ENCODE results near the gene TMTC4. TPM values are rescaled to one million over a fixed set of nuclear protein-coding genes. Genes with fewer than 3 reads are reported as not detected.

The TMTC4 gene
- total RNA-seq, 1 experiment from 2014 or later, result 17.8 TPM

DNA sequence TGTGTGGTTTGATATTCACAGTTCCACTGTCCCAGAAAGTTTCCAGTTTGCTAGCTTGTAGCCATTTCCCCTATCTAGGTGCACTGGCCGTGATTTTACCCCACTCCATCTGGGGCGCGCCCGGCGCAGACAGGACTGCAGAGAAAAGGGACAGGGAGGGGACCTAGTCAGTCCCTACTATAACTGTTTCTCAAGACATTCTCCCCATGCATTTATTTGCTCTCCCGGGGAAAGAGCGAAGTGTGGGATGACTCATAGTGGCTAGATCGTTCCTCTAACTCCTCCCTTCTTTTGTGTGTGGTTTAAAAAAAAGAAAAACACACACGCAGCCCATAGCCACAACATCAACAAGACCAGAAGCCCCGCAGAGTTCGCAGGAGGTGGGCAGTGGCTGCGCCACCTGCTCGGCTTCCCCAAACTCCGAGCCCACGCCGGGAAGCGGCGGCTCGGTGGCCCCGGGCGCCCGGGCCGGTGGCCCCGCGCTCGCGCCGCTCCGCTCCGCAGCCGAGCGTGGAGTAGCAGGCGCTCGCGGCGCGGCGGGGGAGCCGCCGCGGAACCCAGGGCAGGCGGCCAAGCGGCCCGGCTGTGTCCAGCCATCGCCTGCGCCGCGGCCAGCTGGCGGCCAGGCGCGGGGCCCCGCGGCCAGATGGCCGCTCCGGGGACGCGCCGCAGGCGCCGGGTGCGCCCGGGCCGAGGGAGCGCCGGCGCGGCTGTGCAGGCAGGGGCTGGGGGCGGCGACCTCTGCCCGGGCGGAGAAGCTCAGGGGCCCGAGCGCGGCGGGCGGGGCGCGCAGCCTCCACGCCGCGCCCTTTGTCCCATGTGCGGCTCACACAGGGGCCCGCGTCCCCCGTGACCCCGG, 653 bp downstream of the TMTC4 start:
- in situ Hi-C loops (cut with HindIII; ENCODE audit: low pct_unique_long_range_greater_than_20kb, low sequenced_read_pairs), result no loop called here
- peak; percentile 45 for DNase-seq (ENCODE audit: low read depth, low spot score)

DNA sequence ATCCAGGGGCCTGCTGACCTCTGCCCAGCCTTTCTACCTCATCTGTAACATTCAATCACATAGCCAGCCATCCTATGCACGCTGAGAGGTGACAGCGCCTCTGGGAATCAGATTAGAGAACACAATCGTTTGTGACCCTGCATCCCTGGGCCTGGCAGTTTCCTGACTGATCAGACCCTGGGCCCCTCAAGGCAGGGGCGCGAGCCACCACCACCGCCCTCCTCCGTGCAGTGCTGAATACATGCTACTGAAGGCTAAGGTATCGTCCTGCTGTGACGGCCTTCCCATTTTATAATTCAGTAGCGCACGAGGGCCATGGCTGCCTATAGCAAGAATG, 1.3 kb downstream of the TMTC4 start:
- no peak for DNase-seq (ENCODE audit: low read depth, low spot score)
- in situ Hi-C loops (cut with HindIII; ENCODE audit: low pct_unique_long_range_greater_than_20kb, low sequenced_read_pairs), result no loop called here

DNA sequence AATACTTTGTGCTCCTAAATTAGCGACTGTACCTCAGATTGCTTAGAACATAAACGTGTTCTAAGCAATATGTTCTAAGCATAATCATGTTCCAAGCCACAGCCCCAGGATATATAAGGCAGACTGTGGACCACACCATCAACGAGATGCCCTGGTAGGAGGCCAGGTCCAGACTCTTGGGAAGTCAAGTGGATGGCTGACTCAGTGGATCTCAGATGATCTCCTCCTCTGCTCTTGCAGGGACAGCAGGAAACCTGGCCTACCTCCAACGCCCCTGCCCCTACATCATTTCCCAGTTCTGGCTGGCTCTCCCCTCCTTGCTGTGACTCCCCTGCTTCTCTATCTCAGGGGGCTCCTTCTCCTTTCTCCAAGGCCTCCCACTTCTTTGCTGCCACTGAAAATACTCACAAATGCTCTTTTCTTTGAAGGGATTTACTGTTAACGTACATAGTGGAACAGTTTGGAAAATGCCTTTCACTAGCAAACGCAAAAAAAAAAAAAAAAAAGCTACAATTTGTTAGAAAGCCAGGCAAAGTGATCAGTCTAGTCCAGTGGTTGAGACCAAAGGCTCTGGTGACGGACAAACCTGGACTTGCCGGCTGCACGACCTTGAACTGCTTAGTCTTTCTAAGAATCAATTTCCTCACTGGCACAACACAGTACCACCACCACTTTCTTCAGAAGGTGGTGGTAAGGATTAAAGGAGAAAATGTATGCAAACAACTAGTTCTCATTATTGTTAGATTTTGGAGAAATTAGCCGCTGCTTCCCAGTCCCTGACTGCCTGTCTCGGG, 3.0 kb downstream of the TMTC4 start:
- no peak for DNase-seq (ENCODE audit: low read depth, low spot score)
- in situ Hi-C loops (cut with HindIII; ENCODE audit: low pct_unique_long_range_greater_than_20kb, low sequenced_read_pairs), result no loop called here

DNA sequence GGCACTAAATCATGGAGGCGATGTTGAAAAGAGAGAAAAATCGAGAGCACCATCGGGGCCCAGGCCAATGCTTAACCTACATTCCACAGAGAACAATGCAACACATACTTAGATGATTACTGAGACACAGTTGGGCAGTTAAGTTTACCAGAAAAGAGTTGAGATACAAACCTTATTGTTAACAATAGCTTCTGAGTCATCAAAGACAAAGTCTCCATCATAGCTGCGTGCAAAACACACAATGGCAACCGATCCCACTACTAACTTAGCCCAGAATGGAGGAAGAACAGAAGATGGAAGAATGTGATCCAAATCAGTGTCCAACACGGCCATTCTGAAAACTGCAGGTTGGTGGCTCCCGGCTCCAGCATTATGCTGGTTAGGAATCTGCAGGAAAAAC, 6.2 kb downstream of the TMTC4 start:
- in situ Hi-C loops (cut with HindIII; ENCODE audit: low pct_unique_long_range_greater_than_20kb, low sequenced_read_pairs), result no loop called here
- DNase-seq (ENCODE audit: low read depth, low spot score), result no peak

DNA sequence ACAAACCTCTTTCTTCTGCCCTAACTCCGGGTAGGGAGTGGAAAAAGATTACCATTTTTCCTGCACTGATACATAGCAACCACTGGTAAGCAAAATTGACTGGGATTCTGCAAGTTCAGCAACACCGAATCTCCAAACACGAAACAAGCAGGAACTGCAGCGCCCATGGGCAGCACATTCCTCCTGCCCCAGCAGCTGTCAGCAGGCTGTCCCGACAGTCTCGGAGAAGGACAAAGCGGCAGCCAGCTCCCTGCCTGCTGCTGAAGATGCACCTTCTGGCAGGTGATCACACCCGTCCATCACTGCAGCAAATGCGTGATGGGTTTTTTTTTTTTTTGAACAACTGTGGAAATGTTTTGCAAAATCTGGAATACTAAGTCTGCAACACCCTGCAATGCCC, 6.7 kb downstream of the TMTC4 start:
- DNase-seq (ENCODE audit: low read depth, low spot score), result no peak
- in situ Hi-C loops (cut with HindIII; ENCODE audit: low pct_unique_long_range_greater_than_20kb, low sequenced_read_pairs), result no loop called here

DNA sequence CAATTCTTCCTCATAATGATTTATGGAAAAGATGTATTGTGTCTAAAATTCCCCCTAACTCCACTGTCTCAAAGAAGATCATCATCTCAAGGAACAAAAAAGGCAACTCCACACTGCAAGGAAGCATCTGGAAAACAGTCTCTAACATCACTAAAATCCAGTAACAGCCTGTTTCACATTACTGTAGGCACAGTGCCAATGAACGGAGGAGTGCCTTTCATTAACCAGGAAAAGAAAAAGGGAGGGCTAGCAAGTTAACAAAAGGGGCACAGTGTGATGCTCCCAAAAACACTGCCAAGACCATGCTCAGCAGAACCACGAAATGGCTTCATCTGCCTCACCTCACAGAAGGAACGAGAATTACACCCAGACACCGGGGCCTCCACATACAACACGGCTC, 8.5 kb downstream of the TMTC4 start:
- no peak for DNase-seq (ENCODE audit: low read depth, low spot score)
- in situ Hi-C loops (cut with HindIII; ENCODE audit: low pct_unique_long_range_greater_than_20kb, low sequenced_read_pairs), result no loop called here

DNA sequence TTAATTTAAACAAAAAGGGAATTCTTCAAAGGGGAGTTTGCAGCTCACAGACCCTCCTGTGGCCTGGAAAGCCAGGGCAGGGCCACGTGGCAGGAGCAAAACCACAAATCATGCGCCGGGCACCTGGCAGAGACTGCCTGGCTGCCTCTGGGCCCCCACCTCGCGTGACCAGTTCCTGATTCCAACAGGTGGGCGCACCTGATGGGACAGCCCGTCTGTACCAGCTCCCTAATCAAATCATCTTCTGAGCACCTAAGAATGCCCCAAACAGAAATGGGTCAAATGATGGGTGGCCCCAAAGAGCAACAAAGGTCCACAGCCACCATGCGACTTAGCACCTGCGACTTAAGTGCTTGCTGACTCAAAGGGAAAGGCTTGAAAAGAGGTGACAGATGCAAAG, 9.2 kb downstream of the TMTC4 start:
- DNase-seq (ENCODE audit: low read depth, low spot score), result no peak
- in situ Hi-C loops (cut with HindIII; ENCODE audit: low pct_unique_long_range_greater_than_20kb, low sequenced_read_pairs), result no loop called here

DNA sequence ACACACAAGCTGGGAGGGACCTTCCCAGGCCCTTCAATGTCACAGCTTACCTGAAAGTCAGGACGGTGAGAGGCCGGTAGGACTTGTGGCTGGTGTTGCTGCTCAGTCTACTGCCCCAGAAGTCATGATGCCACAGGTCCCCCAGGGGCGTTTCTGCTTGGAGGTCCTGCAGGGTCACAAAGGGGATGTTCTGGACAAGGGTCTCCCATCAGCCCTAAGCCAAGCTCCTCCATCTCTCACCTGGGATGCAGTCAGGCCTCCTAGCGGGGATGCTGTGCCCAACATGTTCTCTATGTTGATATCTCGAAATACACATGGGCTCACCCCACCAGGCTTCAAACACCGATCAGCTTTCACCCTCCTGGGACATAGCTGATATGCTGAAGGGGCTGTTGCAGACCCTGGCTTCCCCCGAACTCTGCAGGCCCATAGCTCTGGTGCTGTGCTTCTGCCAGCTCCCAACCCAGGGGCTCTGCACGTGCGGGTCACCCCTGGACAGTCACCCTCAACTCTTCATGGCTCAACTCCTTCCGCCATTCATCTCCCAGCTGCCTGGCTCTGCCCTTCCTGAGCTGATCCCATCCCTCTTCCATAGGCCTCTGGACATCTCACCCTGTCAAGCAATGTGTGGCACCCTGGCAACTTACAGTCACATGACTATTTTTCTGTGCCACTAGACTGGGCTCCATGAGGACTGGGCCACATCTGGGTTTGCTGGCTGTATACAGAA, 10.3 kb downstream of the TMTC4 start:
- no peak for DNase-seq (ENCODE audit: low read depth, low spot score)
- in situ Hi-C loops (cut with HindIII; ENCODE audit: low pct_unique_long_range_greater_than_20kb, low sequenced_read_pairs), result no loop called here

DNA sequence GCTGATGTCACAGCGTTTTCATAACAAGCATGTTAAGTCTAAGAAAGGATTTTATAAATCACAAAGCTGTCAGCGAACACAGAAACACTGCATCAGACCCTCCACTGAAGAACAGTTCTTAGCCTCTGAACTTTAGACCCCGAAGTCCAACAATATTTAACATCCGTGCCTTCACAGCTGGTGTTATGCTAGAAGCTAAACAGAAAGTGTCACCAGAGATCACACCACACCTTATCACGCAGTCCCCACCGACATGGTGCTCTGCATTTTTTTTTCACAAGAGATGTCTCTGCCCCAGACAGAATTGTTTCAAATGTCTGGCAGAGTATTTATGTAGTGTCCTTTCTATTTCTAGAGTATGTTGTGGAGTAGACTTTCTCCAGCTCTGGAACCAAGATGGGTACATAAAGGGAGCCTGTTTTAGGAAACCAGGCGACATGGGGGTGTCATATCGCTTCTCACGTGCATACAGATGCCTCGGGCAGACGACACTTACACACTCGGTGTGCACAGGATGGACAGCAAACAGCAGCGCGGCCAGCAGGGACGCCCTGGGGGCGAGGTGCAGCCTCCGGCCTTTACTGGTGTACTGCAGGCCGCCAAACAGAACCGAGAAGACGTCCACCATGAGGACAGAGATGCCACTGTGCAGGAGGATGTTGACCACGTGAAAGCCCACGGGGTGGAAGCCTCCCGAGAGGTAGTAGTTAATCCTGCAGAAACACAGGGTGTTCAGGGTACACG, 12.0 kb downstream of the TMTC4 start:
- in situ Hi-C loops (cut with HindIII; ENCODE audit: low pct_unique_long_range_greater_than_20kb, low sequenced_read_pairs), result no loop called here
- no peak for DNase-seq (ENCODE audit: low read depth, low spot score)

DNA sequence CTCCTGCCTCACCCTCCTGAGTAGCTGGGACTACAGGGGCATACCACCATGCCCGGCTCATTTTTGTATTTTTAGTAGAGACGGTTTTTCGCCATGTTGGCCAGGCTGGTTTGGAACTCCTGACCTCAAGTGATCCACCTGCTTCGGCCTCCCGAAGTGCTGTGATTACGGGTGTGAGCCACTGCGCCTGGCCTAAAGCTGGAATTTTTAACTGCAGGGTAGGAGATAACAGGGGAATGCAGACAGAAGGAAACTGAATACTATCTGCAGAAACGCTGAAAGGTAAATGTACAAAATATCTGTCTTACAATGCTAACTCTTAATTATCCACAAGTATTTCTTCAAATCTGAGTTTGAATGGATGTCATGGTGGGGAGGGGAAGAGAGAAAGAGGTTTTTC, 13.8 kb downstream of the TMTC4 start:
- in situ Hi-C loops (cut with HindIII; ENCODE audit: low pct_unique_long_range_greater_than_20kb, low sequenced_read_pairs), result no loop called here
- no peak for DNase-seq (ENCODE audit: low read depth, low spot score)

DNA sequence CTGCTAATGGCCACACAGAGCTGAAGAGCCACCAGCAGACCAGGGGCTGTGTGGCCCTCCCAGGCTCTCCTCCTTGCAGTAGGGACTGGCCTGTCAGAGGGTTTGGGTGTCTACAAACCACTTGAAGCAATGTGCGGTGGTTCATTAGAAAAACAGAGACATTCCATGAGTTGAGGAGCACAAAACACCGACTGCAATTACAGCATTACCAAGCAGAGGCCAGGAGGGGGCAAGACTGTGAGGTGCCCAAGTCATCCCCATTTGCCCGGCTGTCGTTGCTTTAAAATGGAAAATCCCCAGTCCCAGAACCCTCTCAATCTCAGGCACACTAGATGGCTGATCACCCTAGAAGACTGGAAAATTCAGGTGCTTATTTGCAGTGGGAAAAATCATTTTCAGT, 15.0 kb downstream of the TMTC4 start:
- no peak for DNase-seq (ENCODE audit: low read depth, low spot score)
- in situ Hi-C loops (cut with HindIII; ENCODE audit: low pct_unique_long_range_greater_than_20kb, low sequenced_read_pairs), result no loop called here

DNA sequence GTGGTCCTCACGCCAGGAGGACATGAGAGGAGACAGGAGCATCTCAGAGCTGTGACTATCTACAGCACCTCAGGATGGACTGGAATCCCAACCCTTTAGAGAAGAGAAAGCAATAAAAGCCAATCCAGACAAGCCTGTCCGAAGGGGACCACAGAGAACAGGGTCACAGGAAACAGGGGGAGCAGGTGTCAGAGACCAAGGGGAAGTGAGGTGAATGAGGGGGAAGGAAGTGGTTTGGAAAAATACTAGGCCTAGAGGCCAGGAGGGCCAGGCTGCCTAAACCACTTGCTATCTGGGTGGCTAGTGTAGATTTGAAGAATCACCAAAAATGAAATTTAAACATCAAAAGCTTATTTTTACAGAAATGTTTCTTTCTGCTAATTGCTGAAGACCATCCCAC, 16.2 kb downstream of the TMTC4 start:
- in situ Hi-C loops (cut with HindIII; ENCODE audit: low pct_unique_long_range_greater_than_20kb, low sequenced_read_pairs), result no loop called here
- DNase-seq (ENCODE audit: low read depth, low spot score), result no peak

DNA sequence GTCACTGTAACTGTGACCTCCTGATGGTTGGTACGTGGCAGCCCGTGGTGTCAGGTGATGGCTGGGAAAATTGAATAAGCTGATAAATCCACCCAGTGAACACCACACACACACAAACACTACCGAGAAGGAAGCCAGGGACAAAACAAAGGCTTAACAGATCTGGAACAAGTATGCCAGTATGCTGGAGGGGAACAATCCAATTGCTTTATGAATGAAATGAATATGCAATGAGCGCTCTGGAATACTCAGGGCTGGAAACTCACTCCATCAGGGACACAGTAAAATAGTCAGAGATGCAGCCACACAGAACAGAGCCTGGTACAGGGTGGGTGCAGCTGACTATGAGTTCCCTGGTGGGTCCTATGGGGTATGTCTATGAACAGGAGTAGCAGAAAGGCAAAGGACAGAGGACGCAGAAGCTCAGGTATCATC, 16.7 kb downstream of the TMTC4 start:
- in situ Hi-C loops (cut with HindIII; ENCODE audit: low pct_unique_long_range_greater_than_20kb, low sequenced_read_pairs), result no loop called here
- DNase-seq (ENCODE audit: low read depth, low spot score), result peak; percentile 52

DNA sequence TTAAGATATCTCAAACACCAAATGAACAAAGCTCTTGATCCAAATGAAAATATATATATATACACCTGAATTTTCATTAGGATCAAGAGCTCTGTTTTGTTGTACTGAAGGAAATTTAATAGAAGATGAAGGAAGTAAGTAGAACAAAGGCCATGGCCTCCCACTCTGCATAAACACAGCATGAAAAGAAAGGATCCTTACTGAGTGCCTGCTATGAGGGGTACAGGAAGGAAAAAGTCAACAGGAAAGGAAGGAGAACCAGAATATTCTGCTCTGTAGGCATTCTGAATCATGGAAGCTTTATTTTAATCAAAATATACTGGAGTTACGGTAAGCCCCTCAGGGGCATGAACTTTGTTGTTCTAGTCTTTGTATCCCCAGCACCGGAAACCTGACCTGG, 22.1 kb downstream of the TMTC4 start:
- DNase-seq (ENCODE audit: low read depth, low spot score), result no peak
- in situ Hi-C loops (cut with HindIII; ENCODE audit: low pct_unique_long_range_greater_than_20kb, low sequenced_read_pairs), result no loop called here

DNA sequence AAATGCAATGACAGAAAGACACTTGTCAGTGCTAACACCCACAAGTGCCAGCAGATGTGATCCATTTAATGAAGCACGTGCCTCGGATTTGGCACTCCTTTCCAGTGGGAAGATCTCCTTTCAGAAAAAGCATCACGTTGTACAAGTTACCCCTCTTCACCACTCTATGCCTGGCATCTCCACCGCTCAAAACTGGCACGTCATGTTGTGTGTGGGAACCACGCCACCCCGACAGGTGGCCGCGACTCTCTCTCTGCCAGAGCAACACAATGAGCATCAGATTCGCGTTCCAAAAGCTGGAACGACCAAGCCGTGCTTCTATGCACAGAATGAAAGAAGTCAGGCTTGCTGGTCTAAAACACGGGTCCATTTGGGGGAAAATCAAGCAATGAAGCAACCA, 24.3 kb downstream of the TMTC4 start:
- in situ Hi-C loops (cut with HindIII; ENCODE audit: low pct_unique_long_range_greater_than_20kb, low sequenced_read_pairs), result no loop called here

DNA sequence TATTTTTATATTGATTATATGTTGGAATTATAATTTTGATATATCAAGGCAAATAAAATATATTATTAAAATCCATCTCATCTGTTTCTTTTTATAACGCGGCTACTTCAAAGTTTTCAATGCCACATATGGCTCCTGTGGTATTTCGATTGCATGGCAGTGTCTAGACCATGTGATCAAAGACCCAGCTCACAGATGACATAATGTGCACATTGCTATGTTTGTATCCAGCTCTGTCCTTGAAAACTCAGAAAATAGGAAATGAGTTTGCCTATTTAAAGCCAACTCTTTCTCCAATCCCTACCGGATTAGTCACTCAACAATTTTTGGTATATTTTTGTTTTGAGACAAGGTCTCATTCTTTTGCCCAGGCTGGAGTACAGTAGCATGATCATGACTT, 26.2 kb downstream of the TMTC4 start:
- in situ Hi-C loops (cut with HindIII; ENCODE audit: low pct_unique_long_range_greater_than_20kb, low sequenced_read_pairs), result no loop called here
- no peak for DNase-seq (ENCODE audit: low read depth, low spot score)

More for the DNA sequence above, 24.3 kb downstream of the TMTC4 start:
- DNase-seq (ENCODE audit: low read depth, low spot score), result no peak

DNA sequence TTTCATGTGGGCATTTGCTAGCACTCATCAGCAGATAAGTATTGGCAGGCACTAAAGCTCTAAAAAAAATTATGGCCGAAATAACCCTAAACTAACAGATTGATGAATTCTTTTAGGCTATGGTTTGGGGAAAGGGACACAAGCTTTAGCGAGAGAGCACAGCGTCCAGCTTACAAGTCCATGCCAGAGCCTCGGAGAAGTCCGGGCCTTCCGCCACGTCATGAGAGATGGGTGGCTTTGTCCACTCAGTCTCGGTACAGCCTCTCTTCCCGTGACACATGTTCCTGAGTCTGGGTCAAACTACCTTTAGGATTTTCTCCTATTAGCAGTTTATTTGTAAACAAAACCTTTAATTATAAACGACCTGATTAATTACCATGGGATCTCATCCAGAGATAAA, 27.7 kb downstream of the TMTC4 start:
- DNase-seq (ENCODE audit: low read depth, low spot score), result no peak
- in situ Hi-C loops (cut with HindIII; ENCODE audit: low pct_unique_long_range_greater_than_20kb, low sequenced_read_pairs), result no loop called here

Measured in SK-MEL-5 (cell line).